ENCODE data around the gene VSIG8.

The VSIG8 gene

DNA sequence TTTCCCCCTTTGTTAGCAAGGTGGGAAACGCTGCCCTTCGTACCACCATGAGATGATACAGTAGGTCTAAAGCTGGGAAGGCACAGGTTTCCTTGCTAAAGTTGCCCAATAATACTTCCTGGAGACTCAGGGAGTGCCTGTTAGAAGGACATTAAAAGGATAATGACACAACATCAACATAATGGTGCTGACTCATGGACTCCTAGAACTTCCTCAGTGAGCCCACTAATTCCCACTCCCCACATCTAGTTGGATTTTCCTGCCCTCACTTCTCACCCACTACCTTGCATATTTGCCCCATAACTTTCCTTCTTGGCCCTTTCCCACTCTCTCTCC, 20.0 kb upstream of the VSIG8 start:
- no peak for DNase-seq

DNA sequence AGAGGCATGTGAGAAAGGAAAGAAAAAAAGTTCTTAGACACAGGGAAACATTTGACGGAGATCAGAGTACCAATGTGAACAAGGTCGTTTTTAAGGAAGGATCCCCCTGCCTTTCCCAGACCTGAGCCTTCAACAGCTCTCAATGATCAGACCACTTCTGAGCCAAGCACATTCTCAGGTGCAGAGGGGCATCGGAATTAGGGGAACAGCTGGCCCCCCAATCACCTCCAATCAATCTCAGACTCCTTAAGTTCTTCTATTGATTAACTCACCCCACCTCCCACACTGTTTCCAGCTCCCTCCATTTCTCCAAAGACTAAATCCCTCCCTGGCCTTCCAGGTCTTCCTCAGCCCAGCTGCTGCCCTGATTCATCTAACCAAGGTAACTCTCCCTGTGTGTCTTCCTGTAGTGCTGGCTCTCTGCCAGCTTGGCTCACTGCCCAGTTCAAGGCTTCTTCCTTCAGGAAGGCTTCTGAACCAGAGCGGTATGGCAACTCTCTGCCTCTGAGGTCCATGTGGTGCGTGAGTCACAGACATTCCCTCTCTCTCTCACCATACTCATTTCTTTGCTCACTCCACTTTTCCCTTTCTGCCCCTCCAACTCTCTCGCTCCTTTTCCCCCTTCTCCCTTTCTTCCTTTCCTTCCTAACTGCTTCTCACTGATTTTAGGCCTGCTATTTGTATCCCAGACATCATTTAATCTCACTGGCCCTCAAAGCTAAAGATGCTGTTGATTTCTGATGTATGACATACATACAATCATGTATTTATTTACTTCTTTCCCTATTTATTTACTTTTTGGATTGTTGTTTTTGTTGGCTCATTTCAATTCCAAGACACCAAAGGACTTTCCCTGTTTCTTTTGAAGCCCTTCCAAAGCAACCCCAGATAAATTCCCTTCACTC, 19.4 kb upstream of the VSIG8 start:
- DNase-seq = no peak

DNA sequence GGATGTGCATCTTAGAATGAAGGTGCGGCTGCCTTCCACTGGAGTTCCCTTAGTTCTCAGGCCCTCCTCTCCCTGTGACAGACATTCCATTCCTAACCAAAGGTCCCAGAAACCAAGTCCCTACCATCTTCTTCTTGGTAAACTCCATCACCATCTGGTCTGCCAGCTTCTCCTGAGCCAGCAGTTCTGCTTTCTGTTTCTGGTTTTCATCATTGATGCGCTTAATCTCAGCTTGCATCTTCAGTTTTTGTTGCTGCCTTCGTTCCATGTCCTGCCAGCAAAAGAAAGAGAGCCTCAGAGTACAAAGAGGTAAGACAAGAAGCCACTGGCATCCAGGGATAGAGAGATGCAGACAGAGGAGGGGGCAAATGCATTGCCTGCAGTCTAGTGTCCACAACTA, 18.0 kb upstream of the VSIG8 start:
- no peak for DNase-seq

DNA sequence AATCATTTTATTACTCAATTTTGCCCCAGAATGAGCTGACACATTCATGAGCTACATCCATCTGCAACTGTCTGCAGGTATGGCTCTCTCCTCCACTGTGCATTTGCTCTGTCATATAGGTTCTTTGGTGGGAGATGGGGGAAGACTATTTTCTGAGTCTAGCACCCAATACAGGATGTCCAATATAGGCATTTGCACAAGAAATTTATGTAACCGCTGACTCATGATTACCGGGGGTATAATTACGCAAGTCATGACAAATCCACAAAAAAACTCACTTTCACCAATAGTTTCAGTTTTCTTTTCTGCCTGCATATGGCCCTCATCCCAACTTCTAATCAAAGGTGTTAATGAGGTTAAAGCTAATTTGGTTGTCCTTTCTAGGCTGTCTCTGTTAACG, 17.5 kb upstream of the VSIG8 start:
- DNase-seq = no peak

DNA sequence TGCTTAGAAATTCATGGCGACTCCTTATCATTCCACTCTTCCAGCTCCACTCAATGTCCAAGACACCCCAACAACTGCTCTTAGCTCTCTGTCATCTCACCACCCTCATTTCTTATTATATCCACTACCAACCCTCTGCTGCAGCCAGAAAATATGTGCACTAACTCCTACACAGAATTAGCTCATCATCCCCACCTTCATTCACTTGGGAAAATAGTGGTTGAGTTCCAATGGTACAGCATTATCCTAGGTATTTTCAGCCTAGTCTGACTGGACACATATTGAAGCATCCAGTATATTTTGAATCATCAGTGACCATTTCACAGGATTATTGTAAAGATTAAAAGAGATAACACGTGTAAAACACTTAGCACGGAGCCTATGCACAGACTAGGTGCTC, 16.7 kb upstream of the VSIG8 start:
- no peak for DNase-seq

DNA sequence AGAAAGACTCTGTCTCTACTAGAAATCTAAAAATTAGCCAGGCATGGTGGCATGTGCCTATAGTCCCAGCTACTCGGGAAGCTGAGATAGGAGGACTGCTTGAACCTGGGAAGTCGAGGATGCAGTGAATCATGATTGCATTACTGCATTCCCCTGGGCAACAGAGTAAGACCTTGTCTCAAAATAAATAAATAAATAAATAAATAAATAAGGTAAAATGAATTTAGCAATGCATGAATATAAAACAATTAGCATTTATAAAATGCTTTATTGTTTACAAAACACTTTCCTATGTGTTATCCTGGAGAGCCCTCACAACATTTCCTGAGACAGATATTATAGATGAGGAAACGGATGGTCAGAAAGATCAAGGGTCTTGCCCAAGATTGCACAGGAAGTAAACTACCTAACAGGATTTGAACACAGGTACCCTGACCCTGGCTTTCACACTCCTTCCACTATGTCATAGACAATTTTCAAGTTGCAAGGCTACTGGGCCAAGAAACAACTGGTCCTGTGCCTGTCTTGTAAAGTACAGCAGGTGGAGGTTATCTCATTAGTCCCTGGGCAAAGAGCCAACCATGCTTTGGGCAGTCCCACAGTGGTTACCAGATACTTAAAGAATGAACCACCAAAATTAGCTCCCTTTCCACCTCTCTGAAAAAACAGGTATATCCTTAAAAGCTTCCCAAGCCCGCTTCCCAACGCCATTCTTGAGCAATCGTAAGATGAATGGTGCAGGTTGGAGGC, 15.4 kb upstream of the VSIG8 start:
- DNase-seq = no peak

DNA sequence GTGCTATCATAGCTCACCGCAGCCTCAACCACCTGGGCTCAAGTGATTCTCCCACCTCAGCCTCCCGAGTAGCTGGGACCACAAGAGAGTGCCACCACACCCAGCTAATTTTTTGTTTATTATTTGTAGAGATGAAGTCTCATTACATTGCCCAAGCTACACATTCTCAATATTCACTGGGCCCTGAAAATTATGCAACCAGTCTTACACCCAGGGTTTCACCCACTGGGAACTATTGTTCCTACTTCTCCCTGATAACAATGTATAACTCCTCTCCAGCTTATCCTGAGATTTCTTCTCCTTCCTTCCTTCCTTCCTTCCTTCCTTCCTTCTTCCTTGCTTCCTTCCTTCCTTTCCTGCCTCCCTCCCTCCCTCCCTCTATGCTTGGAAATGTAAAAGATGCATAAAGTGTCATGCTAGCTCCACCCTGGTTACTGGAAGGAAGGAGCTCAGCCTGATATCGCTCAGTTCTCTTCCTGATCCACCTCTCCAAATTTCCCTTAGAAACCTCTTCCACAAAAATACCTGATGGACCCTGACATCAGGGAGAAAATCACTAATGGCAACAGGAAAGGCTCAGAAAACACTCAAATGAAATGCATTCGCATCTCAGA, 11.2 kb upstream of the VSIG8 start:
- DNase-seq = no peak

DNA sequence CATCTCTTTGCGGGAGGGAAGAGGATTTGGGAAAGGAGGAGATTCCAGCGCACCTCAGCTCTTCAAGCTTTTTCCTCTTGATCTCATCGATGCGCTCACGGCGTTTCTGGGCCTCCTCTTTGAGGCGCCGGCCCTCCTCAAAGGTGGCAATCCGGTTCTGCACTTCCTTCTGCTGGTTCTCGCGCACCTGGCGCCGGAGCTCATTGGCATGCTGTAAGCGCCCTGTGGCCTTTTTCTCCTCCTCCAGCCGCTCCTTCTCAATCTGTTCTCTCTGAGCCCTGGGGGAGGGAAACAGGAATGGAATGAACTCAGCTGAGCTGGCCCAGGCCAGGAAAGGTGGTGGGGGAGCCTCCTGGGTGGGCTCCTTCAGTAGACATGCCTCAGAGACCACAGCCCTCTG, 10.4 kb upstream of the VSIG8 start:
- DNase-seq = no peak

DNA sequence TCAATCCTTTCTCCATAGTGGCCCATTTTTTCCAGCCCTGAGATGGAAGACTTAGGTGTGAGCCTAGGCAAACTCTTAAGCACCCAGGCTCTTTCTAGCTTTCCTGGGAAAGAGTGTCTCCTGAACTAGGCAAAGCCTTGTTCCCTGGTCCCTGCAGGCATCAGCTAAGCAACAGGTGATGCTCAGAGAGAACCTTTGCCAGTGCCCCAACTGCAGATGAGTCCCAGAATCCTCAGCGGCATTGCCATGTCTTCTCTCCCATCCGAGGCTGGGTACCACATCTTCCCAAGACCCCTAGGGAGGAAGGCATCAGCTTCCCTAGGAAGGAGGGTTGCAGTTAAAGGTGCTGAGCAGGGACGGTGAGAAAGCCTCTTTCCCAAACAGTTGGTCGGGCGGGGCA, 8.2 kb upstream of the VSIG8 start:
- DNase-seq = no peak

DNA sequence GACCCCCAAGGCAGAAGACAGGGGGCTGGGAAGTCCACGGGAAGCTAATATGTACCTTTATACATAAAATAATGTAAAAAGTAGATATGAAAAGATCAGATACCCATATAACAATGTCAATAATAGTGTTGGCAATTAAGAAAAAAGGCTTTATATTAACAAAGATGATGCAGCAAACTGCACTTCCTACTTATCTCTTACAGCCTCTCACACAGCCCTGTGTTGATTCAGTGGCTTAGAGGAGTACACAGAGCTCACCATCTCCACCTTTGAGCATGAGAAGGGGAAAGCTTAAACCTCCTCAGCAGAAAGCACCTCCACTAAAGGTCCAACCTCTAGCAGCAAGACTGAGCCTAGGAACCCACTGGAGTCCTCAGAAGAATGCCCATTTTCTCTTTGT, 7.2 kb upstream of the VSIG8 start:
- DNase-seq = no peak

DNA sequence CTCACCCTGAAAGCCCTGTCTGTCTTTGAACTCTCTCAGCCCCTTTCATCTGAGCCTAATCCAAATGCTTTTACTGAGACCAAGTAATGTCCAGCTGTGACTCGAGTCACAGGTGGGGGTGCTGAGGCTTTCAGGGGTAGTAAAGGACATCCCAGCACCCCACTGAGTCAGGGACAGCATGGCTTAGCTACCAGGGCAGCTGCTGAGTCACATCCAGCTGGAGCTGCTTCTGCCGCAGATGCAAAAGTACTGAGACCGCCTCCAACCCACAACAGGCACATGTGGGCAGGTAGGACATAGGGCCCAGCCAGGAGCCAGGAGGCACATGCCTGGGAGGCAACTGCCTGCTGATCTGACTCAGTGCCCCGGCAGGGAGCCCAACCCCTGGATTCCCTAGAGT, 6.7 kb upstream of the VSIG8 start:
- DNase-seq = no peak

DNA sequence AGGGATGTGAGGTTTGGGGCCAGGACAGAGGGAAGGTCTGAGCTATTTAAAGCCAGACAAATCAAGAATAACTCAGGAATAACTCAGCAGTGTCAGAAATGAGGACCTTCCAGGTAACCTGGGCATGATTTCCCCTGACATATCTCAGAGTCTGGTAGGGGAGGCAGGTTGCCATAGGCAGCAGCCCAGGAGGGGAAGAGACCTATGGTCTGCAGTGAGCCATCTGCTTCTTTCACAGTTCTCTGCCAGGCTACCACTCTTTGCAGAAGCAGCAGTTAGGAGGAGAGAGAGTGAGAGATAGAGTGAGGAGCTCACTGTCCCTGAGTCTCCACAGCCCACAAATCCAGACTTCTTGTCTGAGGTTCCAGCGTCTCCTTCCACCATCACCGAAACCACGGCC, 6.3 kb upstream of the VSIG8 start:
- no peak for DNase-seq

DNA sequence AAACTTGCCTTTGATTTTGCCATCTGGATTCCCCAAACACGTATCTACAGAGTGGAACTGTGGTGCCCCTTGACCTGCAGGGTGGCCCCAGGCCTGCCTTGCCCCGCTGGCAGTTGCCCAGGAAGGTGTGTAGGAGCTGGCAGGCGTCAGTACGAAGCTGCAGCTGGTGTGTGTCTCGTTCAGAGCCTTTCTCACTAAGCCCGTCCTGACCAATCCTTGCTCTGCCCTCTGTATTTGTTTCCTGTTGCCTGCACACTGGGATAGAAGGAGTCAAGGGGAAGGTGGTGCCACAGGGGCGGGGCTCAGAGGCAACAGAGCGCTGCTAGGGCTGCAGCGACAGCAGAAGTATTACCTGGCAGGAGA, 5.2 kb upstream of the VSIG8 start:
- no peak for DNase-seq

DNA sequence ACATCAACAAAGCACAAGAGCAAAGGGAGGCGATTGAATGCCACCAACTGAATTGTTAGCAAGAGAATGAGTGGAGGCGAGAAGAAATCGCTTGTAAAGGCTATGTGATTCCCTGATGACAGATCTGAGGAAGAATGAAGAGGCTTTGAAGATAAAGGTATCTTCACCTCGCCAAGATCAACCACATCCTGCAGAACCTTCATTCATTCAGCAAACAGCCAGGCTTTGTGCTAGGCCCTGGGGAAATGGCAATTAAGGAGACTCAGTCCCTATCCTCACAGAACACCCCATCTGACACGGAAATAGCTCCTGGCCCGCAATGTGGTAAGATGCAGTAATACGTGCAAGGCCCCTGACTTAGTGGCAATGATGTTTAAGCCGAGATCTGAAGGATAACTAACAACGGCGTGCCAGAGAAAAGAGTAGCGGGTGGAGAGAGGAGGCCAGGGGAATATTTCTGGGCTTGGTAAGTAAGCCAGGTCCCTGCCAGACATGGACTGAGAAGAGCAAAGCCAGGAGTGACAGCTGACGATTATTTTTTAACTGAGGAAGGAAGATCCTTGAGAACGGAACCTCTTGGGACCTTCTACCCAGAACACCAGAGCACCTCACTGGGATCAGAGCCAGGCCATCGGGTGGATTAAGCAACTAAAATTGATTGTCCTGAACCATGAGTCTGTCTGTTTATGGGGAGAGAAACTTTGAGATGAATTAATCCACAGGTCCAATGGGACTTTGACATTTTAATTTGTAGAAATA, 4.6 kb upstream of the VSIG8 start:
- no peak for DNase-seq

DNA sequence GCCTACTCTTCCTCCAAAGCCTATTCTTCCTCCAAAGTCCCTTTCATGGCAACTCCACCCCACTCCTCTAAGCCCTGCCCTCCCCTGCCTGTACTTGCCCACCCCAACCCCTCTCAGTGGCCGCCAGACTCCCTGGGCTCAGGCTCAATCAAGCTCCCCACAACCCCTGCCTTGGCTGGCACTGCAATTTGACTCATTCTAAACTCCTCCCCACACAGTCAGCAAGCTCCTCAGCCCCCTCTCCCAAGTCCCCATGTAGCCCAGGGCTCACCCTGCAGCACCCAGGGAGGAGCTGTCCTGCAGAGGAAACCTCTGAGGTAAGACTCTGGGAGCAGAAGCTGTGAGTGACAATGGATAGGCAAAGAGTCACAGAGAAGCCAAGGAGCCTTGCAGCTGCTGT, 3.6 kb upstream of the VSIG8 start:
- DNase-seq = no peak

DNA sequence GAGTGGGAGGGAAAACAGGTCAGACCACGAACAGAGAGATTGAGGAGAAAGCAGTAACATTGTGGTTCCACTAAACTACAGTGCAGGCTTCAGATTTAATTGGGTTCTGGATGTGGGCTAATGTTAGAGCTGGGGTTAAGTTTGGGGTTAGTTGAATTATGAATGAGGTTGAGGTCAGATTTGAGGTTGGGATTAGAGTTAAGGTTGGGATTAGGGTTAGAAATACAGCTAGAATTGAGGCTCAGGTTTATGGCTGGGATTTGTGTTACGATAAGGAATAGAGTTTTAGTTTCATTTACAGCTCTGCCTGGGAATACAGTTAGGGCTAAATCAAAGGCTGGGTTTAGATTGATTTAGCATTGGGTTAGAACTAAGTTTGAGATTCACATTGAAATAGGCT, 1.8 kb upstream of the VSIG8 start:
- no peak for DNase-seq

DNA sequence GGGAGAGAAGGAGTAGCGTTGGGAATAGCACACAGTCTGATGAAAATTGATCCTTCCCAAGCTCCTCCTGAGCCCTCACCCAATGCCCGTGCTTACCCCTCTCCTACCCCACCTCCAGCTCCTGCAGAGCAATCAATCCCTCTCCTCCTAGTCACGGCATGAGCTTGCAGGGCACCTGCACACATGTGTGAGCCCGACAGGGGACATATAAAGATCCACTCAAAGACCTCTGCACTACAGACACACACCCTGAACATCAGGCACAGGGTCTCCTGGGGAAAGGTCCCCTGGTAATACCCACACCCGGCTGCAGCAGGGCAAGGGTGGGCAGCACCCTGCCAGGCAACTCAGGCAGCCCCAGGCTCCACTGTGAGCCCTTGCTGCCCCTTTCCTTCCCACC, 426 bp downstream of the VSIG8 start:
- DNase-seq = no peak

DNA sequence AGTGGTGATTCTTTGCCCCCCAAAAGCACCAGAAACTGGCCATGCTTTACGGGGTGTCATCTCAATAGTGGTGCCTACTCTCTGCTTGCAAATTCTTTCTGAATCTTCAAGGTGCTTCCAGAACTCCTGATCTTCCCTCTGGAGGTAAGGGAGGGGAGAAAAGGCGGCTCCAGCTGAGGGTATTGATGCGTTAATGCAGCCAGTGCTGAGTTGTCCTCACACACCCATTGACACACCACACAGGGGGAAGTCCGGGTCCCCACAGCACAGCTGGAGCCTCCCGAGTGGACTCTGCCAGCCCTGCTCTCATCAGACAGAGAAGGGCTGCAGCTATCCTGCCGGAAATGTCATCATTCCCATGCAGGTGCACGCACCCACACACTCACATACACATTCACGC, 1.2 kb downstream of the VSIG8 start:
- DNase-seq = no peak

DNA sequence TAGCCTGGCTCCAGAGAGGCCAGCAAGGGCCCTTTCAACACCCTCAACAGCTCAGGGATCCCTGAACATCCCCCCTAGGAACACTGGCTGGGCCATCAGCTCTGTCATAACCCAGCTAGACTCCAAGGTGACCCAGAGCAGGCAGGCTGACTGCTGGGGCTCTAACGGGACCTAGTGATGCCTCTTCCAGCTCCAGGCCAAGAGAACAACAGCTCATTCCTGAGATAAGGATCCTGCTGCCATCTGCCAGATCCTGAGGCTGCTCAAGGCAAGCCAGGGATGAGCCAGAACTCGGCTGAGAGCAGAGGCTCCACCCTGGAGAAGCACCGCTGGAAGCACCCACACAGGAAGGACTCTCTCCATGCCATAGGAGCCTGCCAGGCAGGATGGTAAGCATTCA, 2.0 kb downstream of the VSIG8 start:
- no peak for DNase-seq

DNA sequence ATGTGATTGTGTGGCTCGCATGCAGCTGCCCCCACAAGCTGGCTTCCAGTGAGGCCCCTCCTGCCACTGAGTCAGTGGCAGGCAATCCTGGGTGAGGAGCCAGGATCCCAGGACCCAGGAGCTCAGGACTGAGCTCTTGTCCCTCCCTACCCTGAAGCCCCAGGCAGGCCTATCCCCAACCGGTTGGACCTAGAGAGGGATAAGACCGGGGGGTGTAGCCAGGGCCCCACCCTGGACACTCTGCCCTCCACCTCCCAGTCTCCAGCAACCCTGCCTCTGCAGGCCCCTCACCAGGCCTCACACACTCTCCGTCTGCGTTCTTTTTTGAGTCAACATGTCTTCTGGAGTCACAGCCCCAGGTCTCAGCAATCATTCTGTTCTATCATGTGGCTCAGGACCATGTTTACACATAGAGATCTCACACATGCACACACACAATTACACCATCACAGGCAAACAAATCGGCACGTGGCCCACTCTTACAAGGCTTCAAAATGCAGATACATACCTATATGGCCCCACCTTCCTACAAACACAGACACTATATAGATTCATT, 2.6 kb downstream of the VSIG8 start:
- no peak for DNase-seq

DNA sequence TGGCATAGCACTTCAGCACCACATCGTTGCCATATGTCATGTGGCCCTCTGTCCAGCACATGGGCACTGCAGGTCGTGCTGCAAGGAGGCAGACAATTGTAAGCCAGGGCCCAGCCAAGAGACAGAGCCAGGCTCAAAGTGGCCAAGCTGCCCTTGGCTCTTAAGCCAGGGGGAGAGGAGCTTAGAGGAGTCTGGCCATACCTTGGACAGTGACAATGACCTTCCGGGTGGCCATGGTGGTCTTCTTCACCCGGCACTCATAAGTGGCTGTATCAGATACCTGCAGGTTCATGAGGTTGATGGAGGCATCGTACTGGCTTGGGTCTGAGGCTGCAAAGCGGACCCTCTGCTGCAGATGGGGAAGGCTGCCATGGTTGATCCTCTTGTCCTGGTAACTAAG, 4.6 kb downstream of the VSIG8 start:
- no peak for DNase-seq

DNA sequence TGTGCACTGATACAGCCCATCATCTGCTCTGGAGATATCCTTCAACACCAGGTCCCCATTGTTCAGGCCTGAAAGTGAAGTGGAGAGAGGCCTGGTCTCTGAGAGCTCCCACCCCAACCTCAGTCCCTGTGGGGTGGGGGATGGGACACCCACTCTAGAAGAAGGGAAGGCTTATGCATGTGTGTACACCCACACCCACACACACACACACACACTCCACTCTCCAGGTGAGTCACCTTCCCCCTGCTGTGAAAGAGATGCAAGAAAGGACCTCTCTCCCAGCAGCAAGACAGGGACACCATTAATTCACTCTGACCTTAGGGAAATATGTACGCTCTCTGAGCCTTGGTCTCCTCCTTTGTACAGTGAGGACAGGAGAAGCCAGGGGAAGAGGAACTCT, 5.9 kb downstream of the VSIG8 start:
- DNase-seq = no peak

DNA sequence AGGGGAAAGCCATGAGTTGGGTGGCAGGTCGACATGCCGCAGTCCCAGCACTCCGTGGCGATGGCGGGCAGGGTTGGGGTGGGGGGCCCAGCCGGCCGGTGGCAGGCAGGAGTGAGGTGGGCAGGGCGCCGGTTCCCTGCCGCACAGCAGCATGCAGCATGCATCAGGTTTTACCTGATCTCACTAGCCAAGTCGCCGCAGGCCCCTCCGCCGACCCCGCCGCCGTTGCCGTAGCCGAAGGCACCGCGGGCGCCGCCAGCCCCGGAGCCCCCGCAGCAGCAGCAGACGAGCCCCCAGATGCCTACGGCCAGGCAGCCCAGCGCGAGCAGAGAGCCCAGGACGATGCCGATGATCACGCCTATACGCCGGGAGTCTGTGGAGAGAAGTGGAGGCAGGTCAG, 6.7 kb downstream of the VSIG8 start:
- DNase-seq = peak; percentile 29

All from left hindlimb (tissue), 1 donor.